Left lung (tissue), 10 donors: ENCODE measurements around the gene GPR119. TPM values are rescaled to one million over a fixed set of nuclear protein-coding genes. Genes with fewer than 3 reads are reported as not detected.
"Not testable (repeated sequence)": the region's sequence is repeated elsewhere in the genome, so short reads cannot be mapped to it uniquely, and the experiment has no call there.

ENCODE experiments used
- ATAC-seq: fragments of 200-7000 bp; cut with Tn5 transposase; one replicate; pipeline ENCODE4 v1.9.1; 2020; ENCODE audit warnings: moderate library complexity
- DNase-seq, 4 donors: peaks; one replicate each; pipeline ENCODE4 v3.0.0-alpha.2; 2013 to 2020
- H3K27ac ChIP-seq, 2 donors: fragments of 200-600 bp; sonication (generic) in 1 of 2; one replicate each; pipeline versions ENCODE4 v1.5.0 to v1.8.0; 2020 to 2021
- H3K27me3 ChIP-seq, 2 donors: fragments of 200-600 bp; sonication (generic) in 1 of 2; one replicate each; pipeline versions ENCODE4 v1.5.0 to v1.8.0; 2020 to 2021
- H3K36me3 ChIP-seq, 2 donors: fragments of 200-600 bp; sonication (generic) in 1 of 2; one replicate each; pipeline versions ENCODE4 v1.5.0 to v1.8.0; 2020 to 2021
- H3K4me1 ChIP-seq, 2 donors: fragments of 200-600 bp; one replicate each; pipeline ENCODE4 v1.8.0; 2021
- H3K4me3 ChIP-seq, 2 donors: fragments of 200-600 bp; sonication (generic) in 1 of 2; one replicate each; pipeline versions ENCODE4 v1.5.0 to v1.8.0; 2020 to 2021; ENCODE audit warnings: mild to moderate bottlenecking in 1 of 2
- H3K9me3 ChIP-seq, 2 donors: fragments of 200-600 bp; sonication (generic) in 1 of 2; one replicate each; pipeline versions ENCODE4 v1.5.0 to v1.8.0; 2020 to 2021
- intact Hi-C, 2 donors: fragments of 100-400 bp; cut with DNase I; formaldehyde crosslinking; loops; one replicate each; pipeline versions ENCODE4 v1.11.2 to v1.14.2; 2022
- polyA plus RNA-seq, 6 donors: library from polyadenylated mRNA; unstranded; fragments of 120-200 nt; gene quantifications; one replicate each; pipeline ENCODE4 v1.2.1, GENCODE V29; 2013; ENCODE audit not compliant: insufficient read length in 6 of 6
- total RNA-seq, 2 donors: library from RNA; stranded (reverse); fragmentation: NEBNext Ultra II Directional; extraction: Animal tissue kit (Norgen Biotek cat#: 25700); gene quantifications; one replicate each; pipeline ENCODE4 v1.2.1, GENCODE V29; 2021
- TF ChIP-seq, protein P1 (sequence below), 2 donors: fragments of 200-600 bp; sonication (generic) in 1 of 2; IDR thresholded peaks; one replicate each; pipeline versions ENCODE4 v1.5.0 to v1.8.0; 2021; ENCODE audit warnings: antibody characterized with exemption in 2 of 2
- donor health status: DM: no; HTN: yes; CAD: no.
- donor health status: DM: no; HTN: no; CAD: no.

GPR119 gene
- total and polyA plus RNA-seq, 8 donors = not detected

DNA sequence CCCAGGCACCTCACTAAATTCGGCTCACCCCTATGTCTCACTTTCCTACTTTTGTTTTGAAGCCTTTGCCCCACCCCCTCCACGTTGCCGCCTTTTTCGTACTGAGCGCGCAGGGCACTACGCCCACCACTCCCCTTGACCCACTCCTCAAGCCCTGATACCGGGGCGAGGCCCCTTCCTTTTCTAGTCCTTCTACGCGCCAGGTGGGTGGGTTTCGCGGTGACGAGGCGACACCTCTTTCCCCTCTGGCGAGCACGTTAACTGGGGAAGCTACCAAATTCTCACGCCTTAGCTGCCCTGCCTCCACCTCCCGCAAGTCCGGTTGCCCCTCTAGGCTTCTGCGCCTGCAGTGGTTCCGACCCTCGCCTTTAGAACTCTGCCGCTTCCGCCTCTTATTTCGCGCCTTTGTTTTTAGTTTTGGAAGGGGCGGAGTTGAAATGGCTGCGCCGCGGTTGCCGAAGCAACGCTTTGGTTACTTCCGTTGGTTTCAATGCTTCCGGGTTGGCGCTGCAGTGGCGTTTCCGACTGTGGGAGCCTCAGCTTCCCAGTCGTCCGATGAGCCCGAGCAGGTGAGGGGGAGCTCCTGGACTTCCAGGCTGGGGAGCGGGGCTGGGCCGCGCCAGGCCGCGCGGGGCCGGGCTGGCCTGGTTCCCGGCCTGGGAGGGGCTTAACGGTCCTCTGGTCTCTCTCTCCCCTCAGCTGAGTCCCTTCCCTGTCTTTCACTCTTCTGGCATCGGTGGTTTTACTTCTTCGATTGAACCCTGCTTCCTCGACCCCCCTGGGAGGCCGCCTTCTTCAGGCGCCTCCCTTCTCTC lies 45.9 kb downstream of the GPR119 start, which contains the start of gene SLC25A14:
TSS of gene SLC25A14 (plus strand) at position 512 of the 815 bp plus-strand sequence. CDS start 360 bp downstream, outside the sequence.
- ATAC-seq = peak; percentile 96
- TF ChIP-seq, protein P1, sequence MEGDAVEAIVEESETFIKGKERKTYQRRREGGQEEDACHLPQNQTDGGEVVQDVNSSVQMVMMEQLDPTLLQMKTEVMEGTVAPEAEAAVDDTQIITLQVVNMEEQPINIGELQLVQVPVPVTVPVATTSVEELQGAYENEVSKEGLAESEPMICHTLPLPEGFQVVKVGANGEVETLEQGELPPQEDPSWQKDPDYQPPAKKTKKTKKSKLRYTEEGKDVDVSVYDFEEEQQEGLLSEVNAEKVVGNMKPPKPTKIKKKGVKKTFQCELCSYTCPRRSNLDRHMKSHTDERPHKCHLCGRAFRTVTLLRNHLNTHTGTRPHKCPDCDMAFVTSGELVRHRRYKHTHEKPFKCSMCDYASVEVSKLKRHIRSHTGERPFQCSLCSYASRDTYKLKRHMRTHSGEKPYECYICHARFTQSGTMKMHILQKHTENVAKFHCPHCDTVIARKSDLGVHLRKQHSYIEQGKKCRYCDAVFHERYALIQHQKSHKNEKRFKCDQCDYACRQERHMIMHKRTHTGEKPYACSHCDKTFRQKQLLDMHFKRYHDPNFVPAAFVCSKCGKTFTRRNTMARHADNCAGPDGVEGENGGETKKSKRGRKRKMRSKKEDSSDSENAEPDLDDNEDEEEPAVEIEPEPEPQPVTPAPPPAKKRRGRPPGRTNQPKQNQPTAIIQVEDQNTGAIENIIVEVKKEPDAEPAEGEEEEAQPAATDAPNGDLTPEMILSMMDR (IDR thresholded peaks at IDR 0.05) = no peak
- H3K4me1 ChIP-seq = no peaks in the 10 kb centered on the region

DNA sequence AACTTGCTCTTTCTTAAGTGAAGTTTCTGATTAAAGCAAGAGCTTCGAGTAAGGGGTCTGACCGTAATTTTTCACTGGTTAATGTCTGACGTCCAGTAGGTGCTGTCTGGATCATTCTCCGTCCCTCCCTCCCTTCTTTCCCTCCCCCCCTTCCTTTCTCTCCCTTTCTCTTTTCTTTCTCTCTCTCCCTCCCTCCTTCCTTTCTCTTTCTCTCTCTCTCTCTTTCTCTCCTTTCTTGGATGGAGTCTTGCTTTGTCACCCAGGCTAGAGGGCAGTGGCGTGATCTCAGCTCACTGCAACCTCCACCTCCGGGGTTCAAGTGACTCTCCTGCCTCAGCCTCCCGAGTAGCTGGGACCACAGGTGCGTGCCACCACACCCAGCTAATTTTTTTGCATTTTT lies 46.6 kb downstream of the GPR119 start:
- H3K9me3 ChIP-seq, DNase-seq, ATAC-seq, intact Hi-C loops, H3K27me3 ChIP-seq, H3K36me3 ChIP-seq, H3K4me1 ChIP-seq, H3K27ac ChIP-seq: not testable (repeated sequence)
- peak overlapping the region; percentile 46 to 57 for H3K4me3 ChIP-seq

More for the DNA sequence above, 45.9 kb downstream of the GPR119 start, which contains the start of gene SLC25A14:
- Histone ChIP-seq H3K36me3 (no peaks in the 10 kb centered on the region), H3K27me3 (no peaks in the 10 kb centered on the region), H3K9me3 (no peaks in the 10 kb centered on the region), H3K4me3 (peak within 1 kb of the TSS; percentile 46 to 57), H3K27ac (peak within 1 kb of the TSS; percentile 48 to 76)
- intact Hi-C loops = no loop called here
- peak; percentile 68 to 88 (median 82) for DNase-seq

DNA sequence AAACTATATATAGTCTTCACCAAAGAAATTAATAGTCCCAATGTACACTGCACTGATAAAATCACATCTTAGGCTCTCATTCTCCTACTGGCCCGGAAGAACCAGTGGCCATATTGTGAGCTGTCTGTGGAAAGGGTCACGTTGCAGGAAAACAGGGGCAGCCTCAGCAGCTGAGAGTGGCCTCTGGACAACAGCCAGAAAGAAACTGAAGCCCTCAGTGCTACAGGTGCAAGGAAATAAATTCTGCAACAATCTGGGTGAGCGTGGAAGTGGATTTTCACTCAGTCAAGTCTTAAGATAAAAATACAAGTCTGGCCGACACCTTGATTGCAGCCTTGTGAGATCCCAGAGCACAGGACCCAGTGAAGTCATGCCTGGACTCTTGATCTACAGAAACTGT lies 48.9 kb downstream of the GPR119 start:
- DNase-seq (no peak), ATAC-seq (no peak)
- intact Hi-C loops = no loop called here
- Histone ChIP-seq H3K27ac (no peak overlapping the region), H3K27me3 (no peaks in the 10 kb centered on the region), H3K4me3 (no peak overlapping the region), H3K9me3 (no peaks in the 10 kb centered on the region), H3K36me3 (no peaks in the 10 kb centered on the region), H3K4me1 (no peaks in the 10 kb centered on the region)
- TF ChIP-seq, protein P1 (IDR thresholded peaks at IDR 0.05) = no peak

Other genes with a start within 250 kb of the GPR119 start
- 10 to 100 TPM; 31.2 to 33.1 TPM for gene AIFM1, start 219.8 kb downstream of the GPR119 start, total RNA-seq
- gene AIFM1, start 219.8 kb downstream of the GPR119 start, polyA plus RNA-seq = 10 to 100 TPM; 27.2 to 34.9 (median 30.0) TPM
- 1 to 10 TPM in 1 of 2 donors, under 1 TPM in 1; 0.58 to 1.4 TPM for gene RAB33A, start 213.7 kb downstream of the GPR119 start, total RNA-seq
- gene RAB33A, start 213.7 kb downstream of the GPR119 start, polyA plus RNA-seq = under 1 TPM; 0.44 to 0.93 (median 0.73) TPM
- gene ZNF280C, start 116.8 kb downstream of the GPR119 start, total RNA-seq = 1 to 10 TPM; 3.9 to 4.3 TPM
- 10 to 100 TPM in 1 of 6 donors, 1 to 10 TPM in 5; 7.8 to 10.2 (median 8.9) TPM for gene ZNF280C, start 116.8 kb downstream of the GPR119 start, polyA plus RNA-seq
- gene SLC25A14, start 45.8 kb downstream of the GPR119 start, total RNA-seq = 10 to 100 TPM in 1 of 2 donors, 1 to 10 TPM in 1; 8.3 to 10.9 TPM
- gene SLC25A14, start 45.8 kb downstream of the GPR119 start, polyA plus RNA-seq = 10 to 100 TPM; 23.2 to 33.4 (median 27.6) TPM
- 10 to 100 TPM; 13.6 to 15.4 TPM for gene RBMX2, start 16.3 kb upstream of the GPR119 start, total RNA-seq
- 10 to 100 TPM; 30.9 to 39.1 (median 35.7) TPM for gene RBMX2, start 16.3 kb upstream of the GPR119 start, polyA plus RNA-seq